Measurements from ENCODE around the gene BOC. TPM values are rescaled to one million over a fixed set of nuclear protein-coding genes. Genes with fewer than 3 reads are reported as not detected.

Gene BOC
- total and polyA plus RNA-seq, 2 of the 13 experiments (the other 11 are each of a cell fraction or from before 2014, with no cell fraction given) = 0.04 TPM; not detected in 1

GRCh38 chr3:113221721-113222257 lies 10.4 kb downstream of the BOC start:
- Histone ChIP-seq H3K4me3 (replicated peaks in 1 of 3; ENCODE audit: insufficient read depth in 1 of 3, low read depth in 2 of 3, low read length in 3 of 3) (no peak overlapping the region), H2AFZ (ENCODE audit: low read length) (no peak overlapping the region), H3K27ac (ENCODE audit: extremely low read length, insufficient read depth, low read length) (no peak overlapping the region), H3K79me2 (ENCODE audit: insufficient read depth, low read length) (no peaks in the 10 kb centered on the region), H3K4me2 (ENCODE audit: low read depth, low read length) (no peak overlapping the region), H3K27me3 (ENCODE audit: control insufficient read depth in 1 of 2, insufficient read depth in 2 of 2, low read length in 2 of 2) (peaks cover 0 to 33% of the 10 kb centered on the region in 2 experiments; a peak in 3 of 5 replicates), H3K36me3 (replicated peaks in 1 of 2; ENCODE audit: control insufficient read depth in 1 of 2, insufficient read depth in 2 of 2, low read length in 2 of 2) (no peaks in the 10 kb centered on the region), H4K20me1 (ENCODE audit: insufficient read depth, low read length) (no peaks in the 10 kb centered on the region), H3K4me1 (ENCODE audit: insufficient read depth, low read length) (peaks cover 14% of the 10 kb centered on the region), H3K9me3 (ENCODE audit: low read length) (no peaks in the 10 kb centered on the region), H3K9ac (ENCODE audit: insufficient read depth, low read depth, low read length) (no peak overlapping the region)
- ChIA-PET POLR2A (no interaction called here), CTCF (ENCODE audit: low intra/inter-chr PET ratio, low total read pairs) (no interaction called here)
- no peak for FAIRE-seq
- no TSS peak for BruUV-seq (replicated peaks)
- DNase-seq (ENCODE audit: low spot score) = no peak
- 24% methylated on average over 2 of the region's 2 CpGs for WGBS (ENCODE audit: low lambda C conversion rate)
- intact Hi-C loops (cut with micrococcal nuclease; ENCODE audit: unreplicated experiment) = no loop called here
- ATAC-seq = no peak
- in situ Hi-C loops (cut with HindIII; ENCODE audit: extremely low pct_ligation_motif_present, low pct_unique_long_range_greater_than_20kb) = no loop called here
- TF ChIP-seq ZBTB10 (CRISPR knock-in tag; IDR thresholded peaks at IDR 0.05; ENCODE audit: borderline replicate concordance) = no peak
- TF ChIP-seq MYNN (CRISPR knock-in tag; IDR thresholded peaks at IDR 0.05; ENCODE audit: low read depth) = no peak
- TF ChIP-seq SKIL (CRISPR knock-in tag; IDR thresholded peaks at IDR 0.05; ENCODE audit: borderline replicate concordance) = no peak
- no peak for TF ChIP-seq XBP1 (CRISPR knock-in tag; IDR thresholded peaks at IDR 0.05)
- TF ChIP-seq SP140L (CRISPR knock-in tag; IDR thresholded peaks at IDR 0.05; ENCODE audit: borderline replicate concordance) = no peak
- no peak for TF ChIP-seq ZBTB43 (CRISPR knock-in tag; conservative IDR thresholded peaks at IDR 0.05)
- TF ChIP-seq ZBTB21 (CRISPR knock-in tag; IDR thresholded peaks at IDR 0.05) = no peak
- TF ChIP-seq ZBTB3 (CRISPR knock-in tag; IDR thresholded peaks at IDR 0.05; ENCODE audit: borderline replicate concordance, low read depth) = no peak
- TF ChIP-seq ATRX (CRISPR knock-in tag; IDR thresholded peaks at IDR 0.05; ENCODE audit: borderline replicate concordance) = no peak
- no peak for TF ChIP-seq IKZF5 (CRISPR knock-in tag; IDR thresholded peaks at IDR 0.05)
- TF ChIP-seq ZNF496 (CRISPR knock-in tag; IDR thresholded peaks at IDR 0.05; ENCODE audit: insufficient replicate concordance) = no peak
- no peak for TF ChIP-seq ZBTB37 (CRISPR knock-in tag; IDR thresholded peaks at IDR 0.05)

Data from HepG2 (cell line).